GM18526 (cell line): ENCODE data around the gene NTN5.

Experiments
- POLR2A ChIP-seq: IDR thresholded peaks from 3 replicates; pipeline ENCODE4 v1.6.1; 2011; ENCODE audit not compliant: insufficient read length; ENCODE audit errors: extremely low read depth

The NTN5 gene

DNA sequence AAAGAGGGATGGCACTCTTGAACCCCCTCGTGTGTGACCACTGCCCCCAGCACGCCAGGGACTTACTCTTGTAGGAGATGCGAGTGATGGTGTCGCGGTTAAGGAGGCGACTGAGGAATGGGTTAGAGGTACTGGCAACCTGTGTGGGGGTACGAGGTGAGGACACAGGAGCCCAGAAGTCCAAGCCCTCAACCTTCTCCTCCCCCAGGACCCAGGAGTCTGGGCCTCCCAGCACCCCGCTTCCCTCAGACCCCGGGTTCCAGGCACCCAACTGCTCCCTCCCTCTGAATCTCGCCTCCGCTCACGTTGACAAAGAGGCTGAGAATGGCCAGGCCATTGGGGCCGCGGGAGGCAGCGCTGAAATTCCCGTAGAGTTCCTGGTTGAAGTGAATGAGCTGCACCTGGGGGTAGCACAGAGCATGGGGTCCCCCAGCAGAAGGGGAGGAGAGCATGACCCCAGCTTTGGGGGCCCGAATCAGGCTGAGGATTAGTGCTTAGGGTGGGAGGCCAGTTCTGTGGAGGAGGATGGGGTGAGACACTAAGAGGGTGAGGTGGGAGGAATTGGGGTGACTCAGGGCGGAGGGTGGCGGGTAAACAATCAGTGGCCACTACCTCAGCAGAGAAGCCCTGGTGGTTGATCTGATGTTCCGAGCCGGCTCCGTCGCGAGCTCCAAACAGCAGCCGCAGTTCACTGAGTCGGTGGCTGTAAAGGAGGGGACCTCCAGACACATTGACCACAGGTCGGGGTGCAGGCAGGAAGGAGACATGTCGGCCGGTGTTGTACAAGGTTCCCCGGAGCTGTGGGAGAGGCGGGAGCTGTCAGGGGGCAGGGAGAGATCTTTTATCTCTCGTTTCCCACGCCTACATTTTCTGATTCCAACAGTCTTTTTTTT lies 33.1 kb downstream of the NTN5 start:
- TF ChIP-seq POLR2A = no peak

DNA sequence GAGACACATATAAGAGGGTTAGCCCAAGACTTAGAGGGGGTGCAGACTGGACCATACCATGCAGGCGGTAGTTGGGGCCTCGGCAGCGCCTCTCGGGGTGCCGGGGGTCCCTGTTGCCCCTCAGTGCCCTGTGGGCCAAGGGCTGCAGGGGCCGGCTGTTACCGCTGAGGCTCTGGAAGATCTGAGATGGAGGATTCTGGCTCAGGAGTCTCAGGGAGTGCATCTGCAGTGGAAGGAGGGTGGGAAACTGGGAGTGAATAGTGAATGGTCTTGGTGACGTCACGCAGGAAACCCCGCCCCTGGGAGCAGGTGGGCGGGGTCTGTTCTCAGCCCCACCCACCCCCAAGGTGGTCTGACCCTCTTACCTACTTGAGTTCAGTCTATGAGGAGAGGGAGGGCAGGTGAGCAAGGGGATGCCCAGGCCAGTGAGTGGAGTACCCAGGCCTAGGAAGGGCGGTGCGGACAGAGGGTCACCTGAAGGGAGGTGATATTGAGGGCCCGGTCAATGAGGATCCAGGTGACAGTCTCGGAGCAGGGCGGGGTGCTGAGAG lies 33.9 kb downstream of the NTN5 start:
- no peak for TF ChIP-seq POLR2A

DNA sequence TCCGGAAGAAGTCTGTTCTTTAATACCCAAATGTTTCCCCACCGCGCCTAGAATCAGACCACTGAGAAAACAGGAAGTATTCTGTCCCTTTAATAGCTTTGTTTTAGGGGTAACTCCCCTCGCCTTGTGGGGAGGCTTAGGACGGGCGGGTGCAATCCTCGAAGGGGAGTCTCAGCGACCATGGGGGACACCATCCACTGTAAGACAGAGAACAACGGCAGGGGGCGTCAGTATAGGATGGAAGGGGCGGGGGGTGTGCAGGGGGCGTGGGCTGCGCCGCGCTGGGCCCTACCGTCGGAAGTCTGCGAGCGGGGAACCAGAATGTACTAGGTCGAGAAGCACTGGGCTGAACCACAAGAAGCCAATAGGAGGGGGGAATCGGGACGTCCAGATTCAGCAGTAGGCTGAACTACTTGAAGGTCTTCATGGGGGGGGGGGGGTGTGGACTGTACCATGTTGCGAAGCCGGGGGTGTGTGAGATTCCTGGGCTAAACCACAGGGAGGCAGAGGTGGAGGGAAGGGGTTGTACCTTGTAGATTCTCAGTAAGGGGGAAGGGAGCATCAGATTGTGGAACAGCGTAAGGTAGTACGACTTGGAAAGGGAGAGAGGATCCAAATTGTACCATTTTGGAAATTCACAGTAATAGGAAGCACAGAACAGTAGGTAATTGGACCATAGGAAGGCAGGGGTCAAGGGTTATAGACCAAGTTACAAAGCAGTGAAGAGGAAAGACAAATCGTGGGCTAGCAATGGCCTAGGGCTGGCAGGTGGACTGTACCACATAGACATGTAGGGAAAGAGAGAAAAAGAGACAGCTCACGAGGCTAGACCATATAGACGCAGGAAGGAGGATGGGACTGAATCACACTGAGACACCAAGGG lies 34.6 kb downstream of the NTN5 start:
- TF ChIP-seq POLR2A = no peak

DNA sequence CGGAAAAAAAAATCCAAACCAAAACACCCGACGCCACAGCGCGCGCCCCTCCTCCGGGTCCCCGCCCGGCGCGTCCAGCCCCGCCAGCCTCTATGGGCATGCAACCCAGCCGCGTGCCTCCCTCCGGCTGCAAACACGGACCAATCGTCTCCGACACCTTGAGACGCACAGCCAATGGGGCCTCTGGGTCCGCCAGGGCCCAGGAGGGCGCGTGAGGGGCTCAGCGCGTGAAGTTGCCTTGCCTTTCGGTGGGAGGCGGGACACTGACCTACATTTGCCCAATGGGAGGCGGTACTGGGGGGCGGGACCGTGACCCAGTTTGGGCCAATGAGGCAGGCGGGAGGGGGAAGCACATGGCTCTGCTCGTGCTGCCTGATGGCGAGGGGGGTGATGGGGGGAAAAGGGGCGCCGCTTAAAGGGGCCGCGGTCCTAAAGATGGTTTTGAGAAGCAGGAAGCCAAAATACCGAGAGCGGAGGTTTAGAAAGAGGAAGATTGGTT lies 35.3 kb downstream of the NTN5 start:
- peak; percentile 34 for TF ChIP-seq POLR2A

DNA sequence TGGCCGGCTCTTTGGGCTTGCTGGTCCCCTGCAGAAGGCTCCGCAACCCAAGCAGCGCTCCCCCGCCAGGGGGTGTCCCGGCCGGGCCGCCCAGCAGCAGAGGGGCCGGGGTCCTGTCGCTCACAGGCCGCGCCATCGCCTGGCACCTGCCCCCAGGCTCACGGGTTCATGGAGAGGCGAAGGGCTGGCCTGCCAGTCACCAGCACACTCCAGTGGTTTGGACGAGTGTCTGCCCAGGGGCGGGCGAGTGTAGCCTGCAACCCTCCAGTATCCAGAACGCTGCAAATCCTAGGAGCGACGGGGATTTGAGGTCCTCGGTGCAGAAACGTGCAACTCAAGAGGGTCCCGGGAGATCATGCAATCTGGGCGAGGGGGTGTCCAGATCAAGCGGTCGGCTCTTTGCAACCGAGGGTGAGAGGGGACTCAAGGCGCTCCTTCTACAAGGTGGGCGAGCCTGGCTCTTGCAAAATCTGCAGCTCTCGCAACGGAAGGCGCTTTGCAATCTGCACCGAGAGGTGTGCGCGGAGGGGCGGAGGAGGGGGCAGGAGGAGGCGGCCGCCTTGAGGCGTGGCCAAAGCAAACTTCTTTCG lies 35.9 kb downstream of the NTN5 start, which contains the start of gene DBP:
Gene DBP (minus strand): TSS at position 521 of the 590 bp plus-strand sequence. CDS start 385 bp downstream, at position 136.
- no peak for TF ChIP-seq POLR2A

DNA sequence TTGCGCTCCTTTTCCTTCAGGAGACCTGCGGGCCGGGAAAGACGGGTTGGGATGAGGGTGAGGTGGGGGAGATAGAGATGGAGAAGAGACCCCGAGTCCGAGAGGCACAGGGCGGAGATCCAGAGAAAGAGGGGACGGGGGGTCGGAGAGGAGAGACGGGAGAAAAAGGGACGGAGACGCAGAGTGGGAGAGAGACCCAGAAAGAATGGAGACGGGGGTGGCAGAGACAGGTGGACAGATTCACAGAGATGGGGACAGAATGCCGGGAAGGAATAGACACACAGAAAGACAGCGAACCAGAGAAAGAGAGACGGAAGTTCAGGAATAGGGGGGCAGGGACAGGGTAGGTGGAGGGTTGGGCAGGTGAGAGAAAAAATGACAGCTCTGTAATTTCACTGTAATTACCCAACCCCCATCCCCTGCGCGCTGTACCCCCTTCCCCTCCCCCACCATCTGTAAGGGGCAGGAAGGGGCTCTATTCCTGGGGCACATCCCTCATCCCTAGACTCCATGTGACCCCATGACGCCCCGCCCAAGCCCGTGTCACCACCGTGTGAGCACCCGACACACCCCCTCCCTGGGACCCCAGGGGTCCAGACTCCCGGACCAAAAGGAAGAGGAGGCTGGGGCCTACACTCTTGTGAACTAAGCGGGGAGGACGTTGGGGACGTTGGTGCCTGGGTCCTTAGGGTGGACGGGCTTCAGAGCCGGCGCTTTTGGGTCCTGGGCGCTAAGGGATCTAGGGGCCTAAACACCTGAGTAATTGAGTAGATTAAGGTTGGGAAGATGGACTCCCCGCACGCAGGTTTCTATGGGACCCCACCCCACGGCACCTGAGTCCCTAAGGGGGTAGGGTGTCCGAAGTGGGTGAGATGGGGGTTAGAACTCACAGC lies 36.6 kb downstream of the NTN5 start:
- TF ChIP-seq POLR2A = no peak

DNA sequence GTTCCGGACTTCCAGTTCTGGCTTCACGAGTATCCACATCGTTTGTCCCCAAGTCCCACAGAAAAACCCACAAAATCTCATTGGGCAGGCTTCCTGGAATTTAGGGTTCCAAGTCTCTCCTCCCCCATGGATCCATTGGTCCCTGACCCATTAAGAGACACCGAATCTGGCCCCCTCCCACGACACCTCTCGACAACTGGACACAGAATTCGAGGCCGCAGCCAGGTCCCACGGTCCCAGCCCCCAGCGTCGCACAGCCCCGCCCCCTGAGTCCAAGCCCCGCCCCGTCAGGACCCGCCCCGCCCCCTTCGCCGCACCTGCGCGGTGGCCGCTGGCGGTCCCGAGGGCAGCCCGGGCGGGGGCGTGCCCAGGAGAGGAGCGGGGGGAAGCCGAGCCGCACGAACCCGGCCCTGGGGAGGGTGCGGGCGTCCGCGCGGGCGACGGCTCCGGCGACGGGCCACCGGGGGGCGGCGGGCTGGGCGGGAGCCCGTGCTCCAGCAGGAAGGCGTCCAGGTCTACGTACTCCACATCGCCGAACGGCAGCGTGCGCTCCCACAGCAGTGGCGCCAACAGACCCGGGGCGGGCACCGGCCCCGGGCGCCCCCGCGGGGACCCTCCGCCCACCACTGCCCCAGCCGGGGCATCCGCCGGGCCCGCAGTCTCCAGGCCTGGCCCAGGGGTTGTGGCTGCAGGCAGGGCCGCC lies 37.4 kb downstream of the NTN5 start:
- peak; percentile 35 for TF ChIP-seq POLR2A

DNA sequence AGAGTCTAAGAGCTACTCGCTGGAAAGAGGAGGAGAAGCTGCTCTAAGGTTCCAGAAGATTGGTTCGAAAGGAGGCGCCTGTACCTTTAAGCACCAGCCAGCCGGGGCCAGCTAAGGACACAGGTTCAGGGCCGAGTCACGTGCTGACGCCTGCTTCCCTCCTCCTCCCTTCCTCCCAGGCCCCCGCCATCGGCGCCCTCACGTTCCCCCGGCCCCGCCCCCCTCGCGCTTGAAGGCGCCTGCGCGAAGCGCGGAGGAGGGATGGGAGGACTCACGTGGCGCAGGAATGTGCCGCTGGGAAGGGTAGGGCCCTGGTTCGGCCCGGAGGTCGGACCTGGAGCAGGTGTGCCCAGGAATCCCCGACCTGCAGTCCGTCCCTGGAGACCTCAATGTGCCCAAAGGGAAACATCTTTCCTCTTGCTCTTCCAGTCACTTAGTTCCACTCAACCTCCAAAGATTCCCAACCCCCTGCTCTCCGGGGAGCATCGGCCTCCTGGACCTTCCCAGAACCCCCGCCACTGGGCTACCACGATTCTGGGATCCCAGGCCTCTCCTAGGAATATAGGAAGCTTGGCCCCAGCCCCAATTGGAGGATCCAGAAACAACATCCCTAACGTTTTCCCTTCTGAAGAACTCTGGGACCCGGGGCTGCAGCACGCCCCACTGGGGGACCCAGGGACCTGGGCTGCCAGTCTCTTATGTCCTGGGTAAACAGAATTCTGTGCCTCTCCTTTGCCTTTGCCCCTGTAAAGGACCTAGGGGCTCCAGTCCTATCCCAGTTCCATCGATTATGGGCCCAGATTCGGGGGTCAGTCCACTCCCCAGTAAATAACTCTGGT lies 38.2 kb downstream of the NTN5 start:
- TF ChIP-seq POLR2A = peak; percentile 57

DNA sequence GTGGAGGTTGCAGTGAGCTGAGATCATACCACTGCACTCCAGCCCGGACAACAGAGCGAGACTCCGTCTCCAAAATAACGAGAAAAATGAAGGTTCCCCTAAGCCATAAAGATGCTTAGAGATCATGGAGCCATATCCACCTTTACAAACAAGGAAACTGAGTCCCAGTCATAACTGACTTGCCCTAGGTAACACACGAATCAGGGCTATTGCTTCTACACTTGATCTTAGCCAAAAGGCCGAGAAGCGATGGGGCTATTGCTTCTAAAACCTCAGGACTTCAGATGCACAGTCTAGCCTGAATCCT lies 38.8 kb downstream of the NTN5 start:
- no peak for TF ChIP-seq POLR2A

DNA sequence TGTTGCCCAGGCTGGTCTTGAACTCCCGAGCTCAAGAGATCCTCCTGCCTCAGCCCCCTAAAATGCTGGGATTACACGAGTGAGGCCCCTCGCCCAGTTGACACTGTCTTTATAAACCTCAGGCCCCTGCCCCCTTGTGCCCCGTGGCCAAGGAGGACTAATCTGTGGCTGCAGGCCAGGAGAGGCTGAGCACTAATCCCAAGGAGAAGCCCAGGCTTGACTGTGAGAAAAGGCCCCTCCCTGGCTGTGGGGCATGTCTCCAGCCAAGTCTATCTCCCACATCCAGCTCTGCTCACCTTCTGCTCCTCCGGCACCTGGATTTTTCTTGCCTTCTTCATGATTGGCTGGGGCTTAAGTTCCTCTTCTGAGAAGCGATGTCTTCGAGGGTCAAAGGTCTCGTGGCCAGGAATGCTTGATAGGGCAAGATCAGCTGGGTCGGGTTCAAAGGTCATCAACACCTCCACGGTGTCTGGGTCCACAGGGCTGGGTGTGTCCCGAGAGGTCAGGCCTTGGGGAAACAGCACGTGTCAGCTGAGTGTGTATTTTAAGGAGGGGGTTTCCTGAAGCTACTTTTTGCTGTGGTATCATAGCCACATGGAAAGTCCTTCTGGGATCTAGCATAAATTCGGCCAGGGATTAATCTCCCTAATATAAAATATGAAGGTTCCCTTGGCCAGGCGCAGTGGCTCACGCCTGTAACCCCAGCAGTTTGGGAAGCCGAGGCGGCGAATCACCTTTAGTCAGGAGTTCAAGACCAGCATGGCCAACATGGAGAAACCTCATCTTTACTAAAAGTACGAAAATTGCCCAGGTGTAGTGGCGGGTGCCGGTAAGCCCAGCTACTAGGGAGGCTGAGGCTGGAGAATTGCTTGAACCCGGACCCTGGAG lies 39.4 kb downstream of the NTN5 start:
- TF ChIP-seq POLR2A = no peak

DNA sequence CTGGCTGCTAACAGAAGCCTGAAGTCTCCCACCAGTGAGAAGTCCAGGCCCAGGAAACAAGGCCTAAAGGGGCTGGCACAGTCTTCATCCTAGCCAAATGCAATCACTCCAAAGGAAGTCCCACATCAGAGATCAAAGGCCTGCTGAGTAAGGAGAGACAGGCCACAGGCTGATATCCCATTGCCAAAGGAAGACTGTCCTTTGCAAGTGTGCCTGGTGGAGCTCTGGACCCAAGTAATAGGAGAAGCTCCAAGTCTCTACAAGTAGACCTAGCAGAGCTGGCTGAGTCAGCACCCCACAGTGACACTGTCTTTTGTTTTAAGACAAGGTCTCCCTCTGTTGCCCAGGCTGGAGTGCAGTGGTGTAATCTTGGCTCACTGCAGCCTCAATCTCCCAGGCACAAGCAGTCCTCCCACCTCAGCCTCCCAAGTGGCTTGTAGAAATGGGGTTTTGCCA lies 40.1 kb downstream of the NTN5 start:
- TF ChIP-seq POLR2A = no peak

DNA sequence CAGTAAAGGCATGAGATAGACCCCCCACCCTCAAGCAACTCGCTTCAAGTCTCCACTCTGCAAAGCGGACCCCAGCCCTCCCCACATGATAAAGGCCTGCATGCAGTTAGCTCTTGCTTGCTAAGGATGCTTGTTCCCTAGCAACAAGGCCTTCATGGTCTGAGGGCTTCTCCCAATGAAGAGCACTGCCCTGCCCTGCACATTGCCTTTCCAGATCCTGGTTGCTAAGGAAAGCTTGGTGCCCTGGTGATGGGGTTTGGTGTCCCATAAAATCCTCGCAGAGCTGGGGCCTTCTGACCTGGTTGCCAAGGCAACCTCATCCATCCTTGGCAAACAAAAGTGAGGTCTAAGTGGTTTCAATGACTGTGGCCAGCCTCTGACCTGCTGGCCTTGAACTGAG lies 41.6 kb downstream of the NTN5 start:
- TF ChIP-seq POLR2A = no peak
